ENCODE results near the gene NBPF3.

Gene NBPF3

DNA sequence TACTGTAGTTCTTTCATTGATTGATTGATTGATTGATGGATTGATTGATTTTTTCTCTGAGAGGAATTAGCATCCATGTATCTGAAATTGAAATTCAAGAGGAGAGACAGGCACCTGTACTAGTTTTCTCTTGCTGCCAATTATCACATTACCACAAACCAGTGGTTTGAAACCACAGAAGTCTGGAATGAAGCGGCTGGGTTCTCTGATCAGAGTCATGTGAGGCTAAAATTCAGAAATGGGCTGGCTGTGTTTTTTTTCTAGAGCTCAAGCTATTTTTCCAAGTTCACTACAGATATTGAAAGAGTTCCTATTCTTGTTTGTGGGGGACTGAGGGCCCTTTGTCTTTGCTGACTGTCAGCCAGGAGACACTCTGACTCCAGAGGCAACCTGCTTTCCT, 10.0 kb downstream of the NBPF3 start:
- no peak for TF ChIP-seq FOXP2 (optimal IDR thresholded peaks at IDR 0.05; ENCODE audit: borderline replicate concordance, extremely low read depth, extremely low read length, insufficient read depth)
- TF ChIP-seq, protein P1, sequence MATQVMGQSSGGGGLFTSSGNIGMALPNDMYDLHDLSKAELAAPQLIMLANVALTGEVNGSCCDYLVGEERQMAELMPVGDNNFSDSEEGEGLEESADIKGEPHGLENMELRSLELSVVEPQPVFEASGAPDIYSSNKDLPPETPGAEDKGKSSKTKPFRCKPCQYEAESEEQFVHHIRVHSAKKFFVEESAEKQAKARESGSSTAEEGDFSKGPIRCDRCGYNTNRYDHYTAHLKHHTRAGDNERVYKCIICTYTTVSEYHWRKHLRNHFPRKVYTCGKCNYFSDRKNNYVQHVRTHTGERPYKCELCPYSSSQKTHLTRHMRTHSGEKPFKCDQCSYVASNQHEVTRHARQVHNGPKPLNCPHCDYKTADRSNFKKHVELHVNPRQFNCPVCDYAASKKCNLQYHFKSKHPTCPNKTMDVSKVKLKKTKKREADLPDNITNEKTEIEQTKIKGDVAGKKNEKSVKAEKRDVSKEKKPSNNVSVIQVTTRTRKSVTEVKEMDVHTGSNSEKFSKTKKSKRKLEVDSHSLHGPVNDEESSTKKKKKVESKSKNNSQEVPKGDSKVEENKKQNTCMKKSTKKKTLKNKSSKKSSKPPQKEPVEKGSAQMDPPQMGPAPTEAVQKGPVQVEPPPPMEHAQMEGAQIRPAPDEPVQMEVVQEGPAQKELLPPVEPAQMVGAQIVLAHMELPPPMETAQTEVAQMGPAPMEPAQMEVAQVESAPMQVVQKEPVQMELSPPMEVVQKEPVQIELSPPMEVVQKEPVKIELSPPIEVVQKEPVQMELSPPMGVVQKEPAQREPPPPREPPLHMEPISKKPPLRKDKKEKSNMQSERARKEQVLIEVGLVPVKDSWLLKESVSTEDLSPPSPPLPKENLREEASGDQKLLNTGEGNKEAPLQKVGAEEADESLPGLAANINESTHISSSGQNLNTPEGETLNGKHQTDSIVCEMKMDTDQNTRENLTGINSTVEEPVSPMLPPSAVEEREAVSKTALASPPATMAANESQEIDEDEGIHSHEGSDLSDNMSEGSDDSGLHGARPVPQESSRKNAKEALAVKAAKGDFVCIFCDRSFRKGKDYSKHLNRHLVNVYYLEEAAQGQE (IDR thresholded peaks at IDR 0.05; ENCODE audit: insufficient read depth in 1 of 2, low read depth in 2 of 2, low read length in 2 of 2) = no peak
- TF ChIP-seq TAF1 (IDR thresholded peaks at IDR 0.05; ENCODE audit: borderline replicate concordance, insufficient read depth, low read length) = no peak
- TF ChIP-seq POLR2AphosphoS5 (IDR thresholded peaks at IDR 0.05; ENCODE audit: low read depth, low read length) = no peak
- no peak for TF ChIP-seq SIN3A (IDR thresholded peaks at IDR 0.05; ENCODE audit: borderline replicate concordance, insufficient read depth, low read length)

DNA sequence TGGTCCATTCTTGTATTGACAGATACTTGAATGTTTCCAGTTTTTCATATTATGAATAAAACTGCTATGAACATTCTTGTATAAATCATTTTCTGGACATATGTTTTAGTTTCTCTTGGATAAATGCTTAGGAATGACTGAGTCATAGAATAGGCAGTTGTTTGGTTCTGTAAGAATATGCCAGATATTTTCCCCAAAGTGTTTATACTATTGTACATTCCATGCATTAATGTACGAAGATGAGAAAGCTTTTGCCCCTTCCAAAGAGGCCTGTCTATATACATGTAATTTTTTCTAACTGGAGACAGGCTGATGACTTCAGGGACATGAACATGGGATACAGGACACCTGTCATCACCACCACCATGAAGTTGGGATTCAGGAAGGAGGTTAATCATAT, 11.3 kb downstream of the NBPF3 start:
- TF ChIP-seq, protein P1 (IDR thresholded peaks at IDR 0.05; ENCODE audit: insufficient read depth in 1 of 2, low read depth in 2 of 2, low read length in 2 of 2) = no peak
- TF ChIP-seq TAF1 (IDR thresholded peaks at IDR 0.05; ENCODE audit: borderline replicate concordance, insufficient read depth, low read length) (no peak), SIN3A (IDR thresholded peaks at IDR 0.05; ENCODE audit: borderline replicate concordance, insufficient read depth, low read length) (no peak), FOXP2 (optimal IDR thresholded peaks at IDR 0.05; ENCODE audit: borderline replicate concordance, extremely low read depth, extremely low read length, insufficient read depth) (no peak), POLR2AphosphoS5 (IDR thresholded peaks at IDR 0.05; ENCODE audit: low read depth, low read length) (no peak)

GRCh38 chr1:21451981-21452411, 12.1 kb downstream of the NBPF3 start:
- no peak for TF ChIP-seq POLR2AphosphoS5 (IDR thresholded peaks at IDR 0.05; ENCODE audit: low read depth, low read length)

- no peak for TF ChIP-seq FOXP2 (optimal IDR thresholded peaks at IDR 0.05; ENCODE audit: borderline replicate concordance, extremely low read depth, extremely low read length, insufficient read depth)
- no peak for TF ChIP-seq SIN3A (IDR thresholded peaks at IDR 0.05; ENCODE audit: borderline replicate concordance, insufficient read depth, low read length)
- TF ChIP-seq POLR2AphosphoS5 (IDR thresholded peaks at IDR 0.05; ENCODE audit: low read depth, low read length) = no peak
- TF ChIP-seq TAF1 (IDR thresholded peaks at IDR 0.05; ENCODE audit: borderline replicate concordance, insufficient read depth, low read length) = no peak
- TF ChIP-seq, protein P1 (IDR thresholded peaks at IDR 0.05; ENCODE audit: insufficient read depth in 1 of 2, low read depth in 2 of 2, low read length in 2 of 2) = no peak
Observed at GRCh38 chr1:21457654-21458053, 17.7 kb downstream of the NBPF3 start.

DNA sequence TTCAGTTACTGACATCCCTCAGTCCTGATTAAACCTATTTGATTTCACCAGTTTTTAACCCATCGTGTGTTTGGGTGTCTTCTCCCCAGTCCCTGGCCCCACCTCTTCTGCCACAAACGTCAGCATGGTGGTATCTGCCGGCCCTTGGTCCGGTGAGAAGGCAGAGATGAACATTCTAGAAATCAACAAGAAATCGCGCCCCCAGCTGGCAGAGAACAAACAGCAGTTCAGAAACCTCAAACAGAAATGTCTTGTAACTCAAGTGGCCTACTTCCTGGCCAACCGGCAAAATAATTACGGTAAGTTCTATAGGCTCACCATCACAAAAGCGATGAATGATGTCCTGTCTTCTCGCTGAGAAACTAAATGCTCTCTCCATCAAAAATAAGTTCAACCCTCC, 28.7 kb downstream of the NBPF3 start:
- no peak for TF ChIP-seq POLR2AphosphoS5 (IDR thresholded peaks at IDR 0.05; ENCODE audit: low read depth, low read length)
- no peak for TF ChIP-seq SIN3A (IDR thresholded peaks at IDR 0.05; ENCODE audit: borderline replicate concordance, insufficient read depth, low read length)
- TF ChIP-seq TAF1 (IDR thresholded peaks at IDR 0.05; ENCODE audit: borderline replicate concordance, insufficient read depth, low read length) = no peak
- TF ChIP-seq, protein P1 (IDR thresholded peaks at IDR 0.05; ENCODE audit: insufficient read depth in 1 of 2, low read depth in 2 of 2, low read length in 2 of 2) = no peak
- no peak for TF ChIP-seq FOXP2 (optimal IDR thresholded peaks at IDR 0.05; ENCODE audit: borderline replicate concordance, extremely low read depth, extremely low read length, insufficient read depth)

All from PFSK-1 (cell line).